ENCODE results near the gene NPTXR.

NPTXR gene

DNA sequence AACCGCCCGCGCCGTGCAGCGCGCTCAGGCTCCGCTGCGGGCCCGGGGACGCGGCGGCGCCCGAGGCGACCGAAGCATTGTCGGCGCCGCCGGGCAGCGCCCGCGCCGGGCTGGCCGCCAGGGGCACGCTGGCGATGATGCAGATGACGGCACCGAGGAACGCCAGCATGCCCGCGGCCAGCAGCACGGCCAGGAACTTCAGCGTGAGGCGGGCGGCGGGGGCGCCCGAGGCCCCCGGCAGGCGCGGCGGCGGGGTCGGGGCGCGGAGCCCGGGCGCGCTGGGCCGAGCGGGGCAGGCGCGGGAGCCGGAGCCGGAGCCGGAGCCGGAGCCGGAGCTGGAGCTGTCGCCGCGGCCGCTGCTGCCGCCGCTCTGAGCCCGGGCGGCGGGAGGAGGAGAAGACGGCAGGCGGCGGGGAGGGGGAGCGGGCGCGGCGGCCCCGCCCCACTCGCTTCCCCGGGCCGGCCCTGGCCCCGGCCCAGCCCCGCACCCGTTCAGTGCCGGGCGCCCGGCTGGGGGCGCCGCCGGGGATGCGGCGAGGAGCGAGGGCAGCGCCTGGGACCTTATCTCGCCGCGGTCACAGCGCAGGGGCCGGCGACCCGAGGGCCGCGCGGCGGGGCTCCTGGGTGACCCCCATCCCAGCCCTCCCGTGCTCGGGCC lies at the start of gene NPTXR:
TSS of gene NPTXR (minus strand) at position 372 of the 658 bp plus-strand sequence.
- DNase-seq: no peak

DNA sequence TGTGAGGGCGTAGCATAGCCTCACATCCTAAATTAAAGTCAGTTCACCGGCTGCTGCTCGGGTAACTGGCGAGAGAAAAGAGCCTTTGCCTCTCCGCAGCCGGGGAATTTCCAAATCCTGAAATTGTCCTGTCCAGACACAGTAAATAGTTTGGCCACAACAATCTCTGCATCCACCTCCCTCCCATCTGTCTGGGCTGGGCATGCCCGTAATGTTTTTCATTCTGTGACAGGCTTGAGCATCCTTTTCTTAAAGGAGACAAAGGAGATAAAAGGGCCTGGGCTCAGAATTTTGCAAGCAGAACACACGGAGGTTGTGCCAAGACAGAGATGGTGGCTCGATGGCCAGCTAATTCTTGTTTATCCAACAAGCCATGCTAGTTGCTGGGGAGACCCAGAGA lies 47.4 kb upstream of the NPTXR start:
- no peak for DNase-seq

DNA sequence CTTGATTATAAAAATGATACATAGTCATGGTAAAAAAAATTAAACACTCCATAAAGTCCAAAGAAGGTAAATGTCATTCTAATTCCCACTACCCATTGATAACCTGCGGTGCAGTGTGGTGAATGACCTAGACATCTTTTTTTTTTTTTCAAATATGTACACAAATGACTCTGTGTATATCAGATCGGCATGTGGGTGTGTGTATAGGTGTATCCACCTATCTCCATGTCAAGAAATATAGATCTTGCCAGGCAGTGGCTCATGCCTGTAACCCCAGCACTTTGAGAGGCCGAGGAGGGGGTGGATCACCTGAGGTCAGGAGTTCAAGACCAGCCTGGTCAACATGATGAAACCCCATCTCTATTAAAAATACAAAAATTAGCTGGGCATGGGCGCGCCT lies 46.5 kb upstream of the NPTXR start:
- no peak for DNase-seq

DNA sequence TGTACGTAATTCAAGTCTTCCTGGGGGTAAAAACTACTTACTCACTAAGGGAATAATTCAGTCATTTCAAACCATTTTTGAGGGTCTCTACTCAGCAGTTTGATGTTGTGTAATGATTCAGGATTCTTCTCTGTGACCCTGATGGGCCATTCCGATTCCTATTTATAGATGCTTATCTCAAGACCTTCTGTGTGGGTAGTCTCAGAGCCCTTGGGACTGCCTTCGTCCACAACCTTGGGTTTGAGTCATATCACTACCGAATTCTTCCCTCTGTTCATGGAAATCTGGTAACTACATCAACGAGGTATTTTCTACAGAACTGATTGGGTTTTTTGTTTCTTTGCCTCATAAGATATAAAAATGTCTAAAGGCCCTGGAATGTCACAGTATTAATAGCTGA lies 42.5 kb upstream of the NPTXR start:
- DNase-seq: no peak

DNA sequence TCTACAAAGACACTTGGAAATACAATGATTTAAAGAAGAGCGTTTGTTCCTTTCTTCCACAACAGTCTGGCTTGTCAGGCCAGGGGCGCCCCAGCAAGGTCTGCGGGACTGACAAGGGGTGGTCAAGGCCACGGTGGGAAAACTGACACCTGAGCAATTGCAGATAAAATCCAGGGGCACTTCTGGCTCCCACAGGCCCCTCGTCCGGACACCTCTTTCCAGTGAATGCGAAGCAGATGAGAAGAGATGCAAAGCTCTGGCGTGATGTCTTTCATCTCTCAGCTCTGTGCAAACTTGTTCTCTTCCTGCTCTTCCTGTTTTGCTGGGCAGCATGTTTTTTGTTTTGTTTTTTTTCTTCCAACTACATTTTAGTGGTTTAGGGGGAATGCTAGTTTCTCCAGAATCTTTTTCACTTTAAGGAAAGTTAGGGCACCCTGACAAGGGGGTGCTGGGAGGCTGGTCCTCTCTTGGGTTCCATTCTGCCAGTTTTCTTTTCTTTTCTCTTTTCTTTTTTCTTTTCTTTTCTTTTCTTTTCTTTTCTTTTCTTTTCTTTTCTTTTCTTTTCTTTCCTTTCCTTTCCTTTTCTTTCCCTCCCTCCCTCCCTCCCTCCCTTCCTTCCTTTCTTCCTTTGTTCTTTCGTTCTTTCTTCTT lies 39.3 kb upstream of the NPTXR start:
- no peak for DNase-seq

DNA sequence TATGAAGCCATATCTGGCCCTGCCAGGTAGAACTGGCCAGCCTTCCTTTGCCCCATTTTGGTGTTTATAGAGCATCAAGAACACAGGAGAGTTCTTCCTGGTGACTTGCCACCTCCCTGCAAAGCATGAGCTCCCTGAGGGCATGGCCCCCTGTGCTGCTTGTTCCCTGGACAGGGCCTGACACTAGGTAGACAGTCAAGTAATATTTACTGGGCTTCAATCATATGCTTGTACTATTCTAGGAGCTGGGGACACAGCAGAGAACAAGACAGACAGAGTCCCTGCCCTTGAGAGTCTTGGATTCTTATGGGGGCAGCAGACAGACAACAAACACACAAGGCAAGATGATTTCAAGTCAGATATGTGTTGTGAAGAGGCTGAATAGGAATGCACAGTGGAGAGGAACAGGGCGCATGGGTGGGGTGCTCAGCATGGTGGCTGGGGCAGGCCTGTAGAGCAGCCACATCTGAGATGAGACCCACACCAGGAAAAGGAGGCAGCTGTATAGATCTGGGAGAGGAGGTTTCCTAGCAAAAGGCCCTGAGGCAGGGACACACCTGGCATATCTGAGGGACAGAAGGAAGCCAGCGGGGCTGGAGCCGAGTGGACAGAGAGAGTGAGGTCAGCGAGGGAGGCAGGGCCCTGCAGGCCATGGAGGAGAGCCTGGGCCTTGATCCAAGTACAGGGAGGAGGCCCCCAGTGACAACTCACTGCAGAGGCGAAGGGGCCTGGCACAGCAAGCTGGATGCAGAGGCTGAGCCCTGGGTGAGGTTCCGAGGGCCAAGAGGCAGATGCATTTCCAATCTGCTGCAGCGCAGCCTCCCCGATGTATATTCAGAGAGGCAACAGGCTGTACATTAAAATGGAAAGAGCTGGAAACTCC lies 38.4 kb upstream of the NPTXR start:
- DNase-seq: no peak

DNA sequence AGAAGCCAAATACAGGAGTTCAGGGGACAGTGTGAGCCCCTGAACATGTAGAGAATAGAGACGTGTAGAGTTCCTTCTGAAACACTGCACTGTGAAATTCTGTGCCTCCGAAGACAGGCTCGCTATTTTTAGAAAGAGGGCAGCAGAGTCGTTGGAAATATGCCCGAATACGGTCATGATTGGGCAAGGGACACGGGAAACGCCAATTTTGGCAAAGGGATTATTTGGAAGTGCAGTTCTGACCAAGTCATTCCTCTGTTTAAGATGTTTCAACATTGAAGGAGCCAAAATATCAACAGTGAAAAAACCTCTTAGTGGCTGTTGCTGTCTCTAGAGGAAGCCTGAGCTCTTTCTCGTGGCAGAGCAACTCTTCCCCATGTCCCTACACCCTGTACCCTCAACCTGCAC lies 37.6 kb upstream of the NPTXR start:
- no peak for DNase-seq

DNA sequence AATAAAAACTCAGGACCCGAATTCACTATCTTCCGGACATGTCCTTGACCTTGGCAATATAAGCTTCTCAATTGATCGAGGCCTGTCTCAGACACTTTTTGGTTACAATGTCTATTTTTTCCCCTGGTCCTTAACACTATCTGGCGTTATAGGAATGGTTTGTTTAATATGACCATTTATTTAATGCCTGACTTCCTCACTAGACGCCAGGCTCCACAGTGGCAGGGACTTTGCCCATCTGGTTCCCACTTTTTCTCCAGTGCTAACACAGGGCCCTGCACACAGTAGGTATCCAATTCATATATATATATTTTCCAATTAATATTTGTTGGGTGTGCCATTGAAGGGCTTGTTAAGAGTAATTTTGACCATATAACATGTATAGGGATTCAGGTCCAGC lies 36.1 kb upstream of the NPTXR start:
- DNase-seq: no peak

DNA sequence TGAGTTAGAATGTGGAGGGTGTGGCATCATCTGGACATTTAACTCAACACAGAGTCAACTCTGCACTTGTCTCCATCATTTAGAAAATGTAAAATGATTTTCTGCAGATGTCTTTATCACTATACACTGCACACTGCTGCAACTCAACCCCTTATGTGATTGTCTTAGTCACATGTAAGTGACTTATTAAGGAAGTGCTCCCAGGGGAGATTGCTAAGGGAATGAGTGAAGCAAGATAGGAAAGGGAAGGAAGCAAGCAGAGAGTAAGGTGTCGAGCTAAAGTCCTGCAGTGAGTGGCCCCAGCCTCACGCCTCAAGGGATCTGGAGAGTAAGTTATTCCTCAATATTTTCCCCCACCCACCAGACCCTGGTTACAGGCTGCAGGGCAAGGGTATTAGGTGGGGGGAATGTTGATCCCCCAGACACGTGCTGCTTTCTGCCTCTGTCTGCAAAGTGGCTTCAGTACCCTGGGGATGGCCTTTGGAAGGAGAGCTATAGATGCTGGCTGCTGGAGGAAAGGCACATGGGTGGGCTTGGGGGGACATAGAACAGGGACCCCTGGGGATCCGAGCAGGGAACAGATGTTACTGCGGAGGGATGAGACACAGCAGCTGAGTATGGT lies 35.4 kb upstream of the NPTXR start:
- DNase-seq: no peak

DNA sequence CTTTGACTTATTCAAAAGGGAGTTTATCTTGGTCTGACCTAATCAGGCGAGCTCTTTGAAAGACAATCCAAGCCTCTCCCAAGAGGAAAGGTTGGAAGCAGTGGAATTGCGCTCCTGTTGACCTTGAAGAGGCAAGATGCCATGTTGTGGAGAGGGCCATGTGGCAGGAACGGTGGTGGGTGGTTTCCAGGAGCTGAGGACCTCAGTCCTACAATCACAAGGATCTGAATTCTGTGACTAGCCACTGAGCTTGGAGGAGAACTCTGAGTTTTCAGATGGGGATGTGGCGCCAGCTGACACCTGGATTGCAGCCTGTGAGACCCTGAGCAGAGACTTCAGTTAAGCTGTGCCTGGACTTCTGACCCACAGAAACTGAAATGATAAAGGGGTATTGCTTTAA lies 34.2 kb upstream of the NPTXR start:
- no peak for DNase-seq

DNA sequence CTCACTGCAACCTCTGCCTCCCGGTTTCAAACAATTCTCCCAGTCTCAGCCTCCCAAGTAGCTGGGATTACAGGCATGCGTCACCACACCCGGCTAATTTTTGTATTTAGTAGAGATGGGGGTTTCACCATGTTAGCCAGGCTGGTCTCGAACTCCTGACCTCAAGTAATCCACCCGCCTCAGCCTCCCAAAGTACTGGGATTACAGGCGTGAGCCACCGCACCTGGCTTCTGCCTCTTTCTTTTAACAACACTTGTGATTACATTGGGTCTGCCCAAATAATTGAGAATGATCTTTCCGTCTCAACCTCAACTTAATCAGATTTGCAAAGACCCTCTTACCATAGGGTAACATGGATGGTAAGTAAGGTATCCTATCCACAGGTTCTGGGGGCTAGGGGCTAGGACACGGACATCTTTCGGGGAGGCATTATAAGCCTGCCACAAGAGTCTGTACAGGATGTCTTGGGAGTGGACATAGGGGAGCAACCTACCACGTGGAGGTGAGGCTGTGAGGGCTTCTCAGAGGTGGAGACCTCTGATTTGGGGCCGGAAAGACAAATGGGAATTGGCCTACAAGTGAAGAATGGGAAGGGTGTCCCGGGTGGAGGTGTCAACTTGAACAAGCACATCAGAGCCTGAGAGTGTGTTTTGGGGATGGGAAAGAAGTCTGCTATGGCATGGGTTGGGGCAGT lies 30.8 kb upstream of the NPTXR start:
- no peak for DNase-seq

DNA sequence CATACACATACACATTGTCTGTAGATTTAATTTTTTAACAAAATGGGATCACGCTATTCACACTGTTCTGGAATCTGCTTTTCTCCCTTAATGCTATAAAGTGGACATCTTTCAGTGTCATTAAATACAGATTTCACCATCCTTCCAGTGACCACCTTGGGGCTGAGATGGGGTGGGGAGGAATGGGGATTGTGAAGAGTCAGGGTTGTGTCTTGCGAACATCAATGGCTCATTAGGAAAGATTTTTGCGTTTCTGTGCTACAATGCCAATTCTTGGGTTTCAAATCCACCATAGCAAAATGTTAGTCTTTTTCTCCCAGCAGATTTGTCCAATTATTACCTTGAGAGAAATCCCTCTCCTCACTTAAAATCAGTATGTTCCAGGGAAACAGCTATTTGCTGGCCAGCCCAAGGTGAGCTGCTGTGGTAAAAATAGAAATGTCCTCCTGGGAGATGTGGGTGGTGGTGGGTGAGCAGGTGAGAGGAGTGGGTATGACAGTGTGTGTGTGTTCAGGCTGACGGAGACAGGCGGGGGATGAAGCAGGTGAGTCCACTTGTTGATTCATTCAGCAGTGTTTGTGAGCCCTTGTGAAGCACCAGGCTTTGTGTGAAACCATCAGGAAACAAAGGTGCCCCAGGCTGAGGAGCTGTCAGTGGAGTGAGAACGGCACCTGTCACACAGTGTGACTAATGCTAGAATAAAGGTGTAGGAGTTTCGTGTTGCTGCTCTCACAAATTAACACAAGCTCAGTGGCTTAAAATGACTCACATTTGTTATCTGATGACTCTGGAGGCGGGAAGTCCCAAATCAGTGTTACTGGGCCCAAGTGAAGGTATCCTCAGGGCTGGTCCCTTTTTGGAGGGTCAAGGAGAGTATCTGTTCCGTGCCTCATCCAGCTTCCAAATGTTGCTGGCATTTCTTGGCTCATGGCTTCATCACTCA lies 29.9 kb upstream of the NPTXR start:
- no peak for DNase-seq

DNA sequence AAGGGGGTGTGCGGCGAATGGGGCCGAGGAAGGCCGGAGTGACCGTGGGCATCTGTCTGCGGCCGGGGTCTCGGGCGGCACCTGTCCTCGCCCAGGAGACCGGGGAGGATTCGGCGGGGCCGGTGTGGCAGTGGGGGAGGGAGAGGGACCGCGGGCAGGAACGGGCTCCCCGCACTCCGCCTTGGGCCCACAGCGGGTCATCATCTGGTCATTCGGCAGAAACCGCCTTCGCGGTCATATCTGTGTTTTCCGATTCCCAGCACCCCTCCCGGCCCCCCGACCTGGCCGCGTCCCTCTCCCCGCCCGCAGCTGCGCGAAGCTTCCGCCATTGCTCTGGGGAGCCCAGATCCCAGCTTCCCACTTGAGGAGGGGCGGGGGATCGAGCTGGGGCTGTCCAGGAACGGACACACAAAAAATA lies 29.0 kb upstream of the NPTXR start:
- DNase-seq: no peak

DNA sequence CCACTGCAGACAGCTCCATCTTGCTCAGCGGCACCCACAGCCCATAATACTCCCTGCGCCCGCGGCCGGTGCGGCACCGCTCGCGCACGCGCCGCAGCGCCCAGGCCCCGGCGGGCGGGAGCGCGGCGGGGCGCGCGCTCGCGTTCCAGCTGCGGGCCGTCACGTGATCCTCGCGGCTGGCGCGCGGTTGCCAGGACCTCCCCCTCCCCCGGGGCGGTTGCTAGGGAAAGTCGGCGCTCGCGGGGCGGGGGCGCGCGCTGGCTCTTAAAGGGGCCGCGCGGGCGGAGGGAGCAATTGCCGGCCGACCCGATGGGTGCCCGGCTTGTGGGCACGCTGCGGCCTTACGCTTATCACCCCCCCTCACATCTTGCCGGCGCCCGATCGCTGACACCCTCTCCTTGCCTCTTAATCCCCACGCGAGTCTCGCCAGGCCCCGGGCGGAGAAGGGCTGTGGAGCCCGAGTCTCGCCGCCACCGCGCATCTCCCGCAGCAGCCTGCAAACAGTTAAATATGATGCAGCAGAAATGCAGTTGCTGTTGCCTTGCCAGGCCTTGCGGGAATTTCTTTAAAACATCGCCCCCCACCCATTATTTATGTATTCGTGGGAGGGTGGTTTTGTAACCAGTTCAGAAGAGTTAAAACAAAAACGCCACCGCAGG lies 28.5 kb upstream of the NPTXR start, which contains the start of gene CBX6:
TSS of gene CBX6 (minus strand) at position 45 of the 659 bp plus-strand sequence. CDS start at position 19, 26 bp downstream.
- peak; percentile 89 for DNase-seq

DNA sequence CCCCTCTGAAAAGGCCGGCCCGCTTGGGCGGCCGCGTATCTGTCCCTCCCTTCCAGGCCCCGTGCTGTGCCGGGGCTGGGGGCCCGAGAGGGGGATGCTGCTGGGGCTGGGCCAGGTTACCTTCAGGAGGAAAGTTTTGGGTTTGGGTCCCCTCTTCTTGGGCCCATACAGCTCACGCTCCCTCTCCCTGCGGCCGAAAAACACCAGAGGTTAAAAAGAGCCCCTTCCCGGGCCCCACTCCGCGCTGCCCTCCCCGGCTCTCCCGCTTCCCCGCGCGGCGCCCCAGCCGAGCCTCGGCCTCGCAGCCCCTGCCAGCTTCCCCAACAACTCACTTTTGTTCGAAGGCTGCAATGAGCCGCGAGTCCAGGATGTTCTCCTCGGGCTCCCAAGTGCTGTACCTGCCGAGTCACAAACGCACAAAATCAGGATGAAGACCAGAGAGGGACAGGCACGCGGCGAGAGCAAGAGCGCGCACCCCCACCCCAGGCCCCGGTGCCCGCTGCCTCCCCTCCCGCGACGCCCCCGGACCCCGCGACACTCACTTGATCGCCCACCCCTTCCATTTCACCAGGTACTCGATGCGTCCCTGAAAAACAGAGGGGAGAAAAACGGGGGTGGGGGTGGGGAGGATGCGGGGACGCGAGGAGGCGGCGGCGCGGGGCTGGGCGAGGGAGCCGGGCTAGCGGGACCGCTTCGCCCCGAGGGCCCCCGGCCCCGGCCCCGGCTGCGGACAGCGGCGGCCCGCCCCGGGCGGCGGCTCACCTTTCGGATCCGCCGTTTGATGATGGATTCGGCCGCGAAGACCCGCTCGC lies 27.7 kb upstream of the NPTXR start:
- DNase-seq: peak; percentile 35

DNA sequence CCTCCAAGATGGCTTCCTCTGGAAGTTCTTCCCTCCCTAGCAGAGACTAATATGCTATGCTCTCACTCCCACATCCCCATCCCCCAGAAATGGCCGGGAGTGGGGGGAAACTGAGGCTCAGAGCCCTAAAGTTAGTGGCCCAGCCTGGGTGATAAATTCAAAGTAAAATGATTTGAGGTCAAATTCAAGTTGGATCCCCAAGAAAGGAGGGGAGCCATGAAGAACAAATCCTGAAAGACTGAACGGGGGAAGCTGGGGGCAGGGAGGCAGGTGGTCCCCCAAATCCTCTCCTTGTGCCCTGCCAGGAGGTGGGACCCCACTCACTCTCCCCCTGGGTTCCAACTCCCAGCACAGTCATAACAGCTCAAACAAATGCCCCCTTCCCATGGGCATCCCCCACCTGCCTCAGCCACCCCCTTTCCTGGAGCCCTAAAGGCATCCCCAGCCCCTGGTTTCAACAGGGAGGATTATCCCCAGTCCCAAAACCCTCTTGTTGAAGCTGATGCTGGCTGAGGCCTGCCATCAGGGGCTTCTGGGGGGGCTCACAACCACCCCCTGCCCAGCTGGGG lies 27.0 kb upstream of the NPTXR start:
- DNase-seq: no peak

DNA sequence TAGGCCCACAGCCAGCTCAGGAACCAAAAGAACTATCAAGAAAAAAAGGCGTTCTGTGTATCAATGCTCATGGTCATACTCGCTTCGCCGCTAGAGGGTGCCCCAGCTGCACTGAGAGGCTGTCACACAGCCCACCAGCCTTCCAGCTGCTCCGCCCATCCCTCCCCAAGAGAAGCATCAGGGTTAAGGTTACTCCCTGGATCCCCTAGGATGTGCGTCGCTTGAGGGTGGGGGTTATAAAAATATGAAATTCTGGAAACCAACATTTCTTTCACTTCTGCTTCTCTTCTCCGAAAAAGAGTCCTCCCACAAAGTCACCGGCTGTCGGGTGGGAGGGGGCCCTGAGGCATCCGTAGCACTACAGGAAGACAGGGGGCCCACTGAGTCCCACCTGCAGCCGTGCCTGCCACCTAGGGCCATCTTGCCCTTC lies 26.5 kb upstream of the NPTXR start:
- DNase-seq: peak; percentile 88

DNA sequence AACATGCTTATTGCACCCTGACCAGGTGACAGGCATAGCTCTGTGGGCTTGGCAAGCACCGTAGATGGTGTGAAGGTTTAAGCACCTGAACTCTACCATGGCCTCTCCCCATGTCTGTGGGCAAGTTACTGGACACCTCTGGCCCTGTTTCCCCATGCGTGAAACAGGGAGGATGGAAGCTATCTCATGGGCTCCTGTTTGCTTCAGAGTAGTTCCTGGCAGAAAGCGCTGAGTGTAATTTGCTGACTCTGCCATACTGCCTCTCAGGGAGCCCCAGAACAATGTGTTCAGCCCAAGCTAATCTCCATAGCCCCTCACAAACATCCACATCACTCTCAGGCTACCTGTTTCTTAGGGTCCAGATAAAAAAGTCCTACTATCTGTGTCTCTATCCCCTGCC lies 25.8 kb upstream of the NPTXR start:
- DNase-seq: no peak

DNA sequence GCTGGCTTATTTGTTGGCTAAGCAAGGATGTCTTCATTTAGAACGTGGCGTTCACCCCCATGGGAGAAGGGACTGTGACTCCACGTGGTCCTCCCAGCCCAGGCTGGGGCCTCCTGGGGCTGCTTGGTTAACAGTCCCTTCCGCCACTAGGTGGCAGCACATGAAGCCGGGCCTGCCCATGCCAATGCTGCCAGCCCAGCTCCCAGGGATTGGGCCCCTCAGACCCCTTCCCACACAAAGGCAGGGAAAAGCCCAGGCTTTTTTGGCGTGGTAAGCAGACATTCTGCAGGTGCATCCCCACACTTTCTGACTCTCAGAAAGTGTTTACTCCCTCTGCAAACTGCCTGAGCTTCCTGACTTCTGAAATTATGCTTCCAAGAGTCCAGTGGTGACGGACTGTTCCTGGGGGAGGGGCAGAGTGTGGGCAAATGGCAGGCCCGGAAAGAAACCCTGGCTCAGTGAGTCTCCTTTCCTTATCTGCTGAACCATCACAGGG lies 25.1 kb upstream of the NPTXR start:
- peak; percentile 78 for DNase-seq
